Measurements from ENCODE around the gene IGSF5.

- TF ChIP-seq EP300 (IDR thresholded peaks at IDR 0.05; ENCODE audit: low read depth) (no peak), POLR2AphosphoS5 (IDR thresholded peaks at IDR 0.05) (no peak)
These were observed 105.3 kb downstream of the IGSF5 start for GRCh38 chr21:39850333-39850732.

All from transverse colon (tissue), 3 donors.